Glomerular visceral epithelial cell (primary cell): ENCODE data around the gene RDH11.
"Not testable (repeated sequence)": the region's sequence is repeated elsewhere in the genome, so short reads cannot be mapped to it uniquely, and the experiment has no call there.

Experiments
- DNase-seq: peaks from one replicate; pipeline ENCODE4 v3.0.0-alpha.2; 2016; ENCODE audit errors: extremely low spot score

RDH11 gene

GRCh38 chr14:67695394-67695949, at the start of gene RDH11:
Gene RDH11, minus strand, starts transcription at chr14:67695764. Its CDS starts 61 bp downstream, at chr14:67695703.
- peak; percentile 88 for DNase-seq

- no peak for DNase-seq
Observed at GRCh38 chr14:67744046-67744445, 48.5 kb upstream of the RDH11 start.

DNA sequence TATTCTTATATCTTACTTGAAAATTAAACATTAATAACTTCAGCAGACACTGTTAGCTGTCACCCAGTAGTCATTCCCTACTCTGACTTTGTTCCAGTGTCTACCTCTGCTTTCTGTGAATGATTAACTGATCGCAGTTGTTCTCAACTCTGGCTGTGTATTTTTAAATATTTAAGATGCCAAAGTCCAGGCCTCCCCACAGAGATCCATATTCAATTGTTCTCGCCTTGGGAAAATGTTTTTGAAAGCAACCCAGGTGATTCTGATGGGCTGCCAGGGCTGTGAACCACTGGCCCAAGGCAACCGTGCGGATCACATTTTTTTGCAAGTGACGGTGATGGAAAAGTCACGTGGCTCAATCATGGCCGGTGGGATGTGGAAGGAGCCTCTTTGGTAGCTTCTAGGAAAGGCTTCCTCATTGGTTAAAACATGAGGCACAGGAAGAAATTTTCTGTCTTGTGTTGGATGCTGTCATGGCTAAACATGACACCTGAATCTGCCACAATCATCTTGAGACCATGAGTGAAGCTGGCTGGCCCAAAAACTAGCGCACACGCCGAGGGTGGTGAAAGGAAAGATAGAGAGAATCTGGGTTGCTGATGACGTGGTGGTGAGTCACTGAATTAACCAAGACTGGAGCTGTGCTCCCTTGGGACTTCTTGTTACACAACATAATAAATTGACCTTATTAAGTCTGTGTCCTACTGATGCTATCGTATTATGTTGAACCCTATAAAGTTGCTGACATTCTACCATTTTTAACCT, 43.4 kb upstream of the RDH11 start:
- peak; percentile 76 for DNase-seq

GRCh38 chr14:67736771-67737170, 41.2 kb upstream of the RDH11 start:
- DNase-seq: no peak

DNA sequence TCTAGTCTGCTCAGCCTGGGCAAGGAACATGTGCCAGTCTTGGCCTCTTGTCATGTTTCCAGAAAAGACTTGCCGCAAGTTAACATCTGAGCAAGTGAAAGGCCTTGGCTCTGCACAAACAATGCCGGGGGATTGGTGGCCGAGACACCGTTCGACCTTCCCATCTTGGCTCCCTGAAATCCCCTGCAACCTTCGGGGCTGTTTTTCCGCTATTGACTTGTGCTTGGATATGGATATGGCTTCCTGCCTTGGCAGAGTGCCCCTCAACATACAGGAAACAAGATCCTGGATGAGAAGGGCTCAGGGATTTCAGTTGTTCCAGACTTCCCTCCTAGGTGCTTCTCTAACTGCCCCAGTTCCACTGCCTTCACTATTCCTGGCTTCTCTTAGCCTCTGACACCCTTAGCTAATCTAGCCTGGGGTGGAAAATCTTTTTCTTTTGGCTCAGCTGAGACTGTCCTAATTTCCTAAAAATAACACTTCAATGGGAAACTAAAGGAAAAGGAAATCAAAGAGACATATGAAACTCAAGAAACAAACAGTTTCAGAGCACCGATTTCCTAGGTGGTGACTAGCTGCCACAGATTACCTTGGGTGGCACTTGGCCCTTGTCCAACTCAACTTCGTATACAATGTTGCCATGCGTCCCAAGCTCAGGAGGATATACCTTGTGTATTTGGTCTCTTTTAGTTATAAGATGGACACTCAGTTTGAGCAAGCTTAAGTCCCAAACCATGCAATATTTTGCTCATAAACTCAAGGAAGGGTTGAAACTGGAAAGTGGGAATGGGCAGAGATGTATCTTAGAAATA, 40.0 kb upstream of the RDH11 start:
- DNase-seq: no peak

DNA sequence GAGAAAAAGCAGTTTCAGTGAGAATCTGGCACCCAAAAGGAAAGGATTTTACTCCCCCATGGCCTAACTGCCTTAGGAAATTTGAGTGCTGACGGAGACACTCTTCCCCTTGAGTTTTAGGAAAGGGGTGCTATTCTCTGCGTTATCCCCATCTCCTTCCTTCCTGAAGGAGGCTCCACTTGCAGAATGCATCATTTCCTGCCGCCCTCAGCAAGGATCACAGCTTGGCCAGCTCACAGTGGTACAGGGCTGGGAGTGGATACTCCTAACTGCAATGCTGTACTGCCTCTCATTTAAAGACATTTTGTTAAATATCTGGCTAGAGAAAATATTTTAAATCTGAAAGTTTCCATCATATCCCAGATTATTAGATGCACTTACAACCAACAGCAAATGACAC, 39.1 kb upstream of the RDH11 start:
- no peak for DNase-seq

DNA sequence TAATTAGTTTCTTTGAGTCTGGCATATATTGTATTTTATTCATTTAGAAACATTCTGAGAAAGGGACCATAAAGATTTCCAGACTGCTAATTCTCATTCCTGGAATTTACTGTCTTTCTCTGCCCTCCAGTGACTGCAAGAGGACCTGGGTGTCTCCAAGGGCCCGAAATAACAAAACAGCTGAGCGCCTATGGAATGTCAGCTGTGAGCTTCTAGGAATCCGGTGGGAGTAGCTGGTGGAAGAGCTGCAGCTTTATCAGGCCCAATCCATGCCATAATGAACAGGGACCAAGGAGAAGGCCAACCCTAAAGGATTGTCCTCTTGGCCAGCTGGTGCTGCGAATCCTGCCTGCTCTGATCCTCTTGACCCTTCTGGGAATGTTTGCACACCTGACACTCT, 38.1 kb upstream of the RDH11 start:
- no peak for DNase-seq

DNA sequence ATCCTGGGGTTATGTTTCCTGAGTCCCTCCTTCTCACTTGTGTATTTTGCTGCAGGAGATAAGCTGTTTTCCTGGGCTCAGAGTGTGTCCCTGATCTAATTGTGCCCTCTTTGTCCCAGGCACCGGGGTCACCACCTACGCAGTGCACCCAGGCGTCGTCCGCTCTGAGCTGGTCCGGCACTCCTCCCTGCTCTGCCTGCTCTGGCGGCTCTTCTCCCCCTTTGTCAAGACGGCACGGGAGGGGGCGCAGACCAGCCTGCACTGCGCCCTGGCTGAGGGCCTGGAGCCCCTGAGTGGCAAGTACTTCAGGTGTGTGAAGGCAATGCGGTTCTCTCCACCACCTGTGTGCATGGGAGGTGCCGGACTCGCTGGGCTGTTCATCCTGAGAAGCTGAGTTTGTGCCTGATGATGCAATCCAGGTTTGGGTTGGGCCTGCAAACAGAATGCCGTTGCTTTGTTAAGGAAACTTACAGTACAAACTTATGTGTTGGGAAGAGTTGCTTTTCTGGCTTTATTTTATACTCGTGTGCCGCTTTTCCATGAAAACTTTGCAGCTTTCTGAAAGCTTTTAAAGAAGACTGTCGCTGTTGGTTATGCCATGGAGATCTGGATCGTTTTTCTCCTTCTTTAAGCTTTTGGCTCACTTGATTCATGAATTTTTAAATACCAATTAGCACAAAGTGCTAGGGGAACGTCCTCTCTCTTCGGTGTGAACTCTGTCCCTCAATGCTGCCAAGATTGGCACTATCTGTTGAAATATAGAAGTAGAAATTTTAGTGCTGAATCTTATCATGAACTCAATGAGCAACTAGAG, 33.7 kb upstream of the RDH11 start:
- no peak for DNase-seq

DNA sequence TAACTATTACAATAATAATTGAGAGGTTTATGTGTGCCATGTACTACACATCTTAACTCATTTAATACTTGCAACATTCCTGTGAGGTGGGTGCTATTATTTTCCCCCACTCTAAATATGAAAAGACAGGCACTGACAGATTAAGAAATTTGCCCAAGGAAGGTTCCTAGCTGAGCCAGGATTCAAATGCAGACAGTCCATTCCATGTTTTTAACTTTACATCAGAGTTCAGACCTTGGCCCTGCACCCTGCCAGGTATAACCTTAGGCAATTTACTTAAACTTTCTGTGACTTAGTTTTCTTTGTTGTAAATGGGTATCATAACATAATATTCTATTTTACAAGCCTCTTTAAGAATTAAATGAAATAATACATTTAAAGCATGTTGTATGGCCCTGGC, 32.7 kb upstream of the RDH11 start:
- DNase-seq: no peak

DNA sequence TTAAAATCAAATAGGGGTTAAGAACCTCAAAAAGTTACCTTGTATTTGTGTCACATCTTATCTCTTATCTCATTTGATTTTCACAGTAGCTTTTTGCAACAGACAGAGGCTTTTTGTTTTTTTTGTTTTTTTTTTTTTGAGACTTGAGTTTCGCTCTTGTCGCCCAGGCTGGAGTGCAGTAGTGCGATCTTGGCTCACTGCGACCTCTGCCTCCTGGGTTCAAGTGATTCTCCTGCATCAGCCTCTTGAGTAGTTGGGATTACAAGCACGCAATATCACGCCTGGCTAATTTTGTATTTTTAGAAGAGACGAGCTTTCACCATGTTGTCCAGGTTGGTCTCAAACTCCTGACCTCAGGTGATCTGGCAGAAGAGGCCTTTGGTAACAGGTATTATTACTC, 31.8 kb upstream of the RDH11 start:
- no peak for DNase-seq

DNA sequence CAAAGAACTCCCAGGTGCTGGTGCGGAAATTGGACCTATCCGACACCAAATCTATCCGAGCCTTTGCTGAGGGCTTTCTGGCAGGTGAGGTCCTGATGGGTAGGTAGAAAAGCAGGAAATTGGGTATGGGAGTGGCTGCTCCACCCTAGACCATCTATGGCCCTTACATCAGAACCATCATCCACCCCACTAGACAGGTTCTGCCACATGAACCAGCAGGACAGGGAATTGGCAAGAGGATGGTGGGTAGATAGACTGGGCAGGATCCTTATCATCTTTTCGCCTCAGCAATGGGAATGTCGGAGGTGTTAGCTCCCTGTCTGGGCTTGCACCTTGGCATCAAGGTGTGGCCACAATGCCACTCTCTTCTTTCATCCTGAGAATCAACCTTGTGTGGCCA, 29.6 kb upstream of the RDH11 start:
- no peak for DNase-seq

- no peak for DNase-seq
Observed at GRCh38 chr14:67722293-67722692, 26.7 kb upstream of the RDH11 start.

GRCh38 chr14:67721875-67722274, 26.3 kb upstream of the RDH11 start:
- DNase-seq: no peak

- DNase-seq: no peak
Observed at GRCh38 chr14:67719866-67720265, 24.3 kb upstream of the RDH11 start.

DNA sequence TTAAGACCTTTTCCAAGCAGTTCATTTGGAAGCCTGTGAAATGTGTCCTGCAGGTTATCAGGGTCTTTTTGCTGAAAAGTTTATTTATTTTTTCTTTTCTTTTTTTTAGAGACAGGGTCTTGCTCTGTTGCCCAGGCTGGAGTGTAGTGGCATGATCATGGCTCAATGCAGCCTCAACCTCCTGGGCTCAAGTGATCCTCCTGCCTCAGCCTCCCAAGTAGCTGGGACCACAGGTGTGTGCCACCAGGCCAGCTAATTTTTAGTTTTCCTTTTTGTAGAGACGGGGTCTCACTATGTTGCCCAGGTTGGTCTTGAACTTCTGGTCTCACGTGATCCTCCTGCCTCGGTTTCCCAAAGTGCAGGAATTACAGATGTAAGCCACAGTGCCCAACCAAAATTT, 23.8 kb upstream of the RDH11 start:
- DNase-seq: not testable (repeated sequence)

GRCh38 chr14:67718265-67718664, 22.7 kb upstream of the RDH11 start:
- DNase-seq: no peak

- DNase-seq: no peak
Observed at GRCh38 chr14:67717048-67717447, 21.5 kb upstream of the RDH11 start.

- DNase-seq: no peak
Observed at GRCh38 chr14:67710209-67710608, 14.6 kb upstream of the RDH11 start.

DNA sequence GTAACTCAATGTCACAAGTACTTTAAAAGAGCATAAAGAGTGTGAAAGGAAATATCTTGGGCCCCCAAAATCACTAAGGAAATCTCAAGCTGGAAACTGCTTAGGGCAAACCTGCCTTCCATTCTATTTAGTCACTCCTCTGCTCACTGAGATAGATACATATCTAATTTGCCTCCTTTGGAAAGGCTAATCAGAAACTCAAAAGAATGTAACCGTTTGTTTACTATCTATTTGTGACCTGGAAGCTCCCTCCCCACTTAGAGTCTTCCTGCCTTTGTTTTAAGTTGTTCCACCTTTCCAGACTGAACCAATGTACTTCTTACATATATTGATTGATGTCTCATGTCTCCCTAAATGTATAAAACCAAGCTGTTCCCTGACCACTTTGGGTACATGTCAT, 14.2 kb upstream of the RDH11 start:
- DNase-seq: not testable (repeated sequence)

- not testable (repeated sequence) for DNase-seq
Observed at GRCh38 chr14:67709346-67709745, 13.8 kb upstream of the RDH11 start.

DNA sequence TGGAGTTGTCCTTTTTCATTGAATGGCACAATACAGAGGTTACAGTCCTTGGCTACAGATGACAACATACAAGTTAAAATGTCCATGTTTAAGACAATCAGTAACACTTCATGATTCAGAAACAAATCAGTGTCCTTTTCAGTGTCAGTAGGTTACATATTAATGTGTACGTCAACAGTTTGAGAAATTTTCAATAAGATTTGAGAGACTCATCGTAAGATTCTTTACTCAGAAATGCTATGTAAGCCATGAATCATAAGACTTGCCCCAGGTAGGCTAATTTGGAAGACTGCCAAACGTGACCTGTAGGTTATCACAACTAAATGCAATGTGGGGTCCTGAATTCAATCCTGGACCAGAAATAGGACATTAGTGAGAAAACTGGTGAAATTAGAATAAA, 9.6 kb upstream of the RDH11 start:
- no peak for DNase-seq

DNA sequence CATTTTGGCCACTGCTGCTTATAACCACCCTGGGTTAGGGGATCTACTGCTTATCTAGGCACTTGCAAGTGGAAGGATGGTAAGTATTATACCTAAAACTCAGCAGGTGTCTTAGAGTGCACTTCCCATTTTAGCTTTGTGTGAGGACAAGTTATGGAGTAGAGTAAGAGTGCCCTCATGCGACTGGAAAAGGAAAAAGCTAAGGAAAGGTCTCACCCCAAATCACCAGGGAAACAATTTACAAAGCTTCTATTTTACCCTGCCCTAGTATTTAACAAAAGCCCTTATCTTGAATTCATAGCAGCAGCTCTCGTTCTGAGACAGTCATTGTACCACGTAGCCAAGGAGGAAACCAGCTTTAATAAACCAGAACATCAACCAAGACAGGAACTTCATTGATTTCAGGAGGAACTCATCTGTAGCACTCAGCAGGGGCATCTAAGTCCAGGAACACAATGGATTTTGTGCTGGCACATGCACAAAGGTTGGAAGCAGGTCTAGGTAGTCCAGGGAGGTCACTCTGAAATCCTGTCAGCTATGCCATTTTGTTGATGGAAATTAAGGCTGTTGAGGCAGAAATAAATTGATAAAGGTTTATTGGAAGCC, 9.0 kb upstream of the RDH11 start:
- peak; percentile 63 for DNase-seq
